GM12892 (cell line): Measurements from ENCODE around the gene PANK4.

Experiments used
- DNase-seq: peaks from one replicate; pipeline ENCODE4 v3.0.0; 2011; ENCODE audit not compliant: insufficient read length
- FAIRE-seq: peaks from 2 replicates; lab custom pipeline; 2011; peaks lifted over from hg19 to GRCh38; lab: Jason Lieb, UNC
- POLR2A ChIP-seq: IDR thresholded peaks from 2 replicates; pipeline ENCODE4 v1.6.1; 2011; ENCODE audit warnings: low read depth, low read length, control low read depth
- POLR2AphosphoS5 ChIP-seq: IDR thresholded peaks from 2 replicates; pipeline ENCODE4 v1.6.1; 2011; ENCODE audit warnings: low read depth, low read length, control low read depth
- TAF1 ChIP-seq: IDR thresholded peaks from 2 replicates; pipeline ENCODE4 v1.6.1; 2011; ENCODE audit warnings: low read depth, mild to moderate bottlenecking, control low read depth, low read length, borderline replicate concordance

PANK4 gene

GRCh38 chr1:2479186-2479585, 47.2 kb downstream of the PANK4 start:
- FAIRE-seq (no peak), DNase-seq (no peak)
- TF ChIP-seq POLR2AphosphoS5: no peak
- no peak for TF ChIP-seq TAF1
- TF ChIP-seq POLR2A: no peak

DNA sequence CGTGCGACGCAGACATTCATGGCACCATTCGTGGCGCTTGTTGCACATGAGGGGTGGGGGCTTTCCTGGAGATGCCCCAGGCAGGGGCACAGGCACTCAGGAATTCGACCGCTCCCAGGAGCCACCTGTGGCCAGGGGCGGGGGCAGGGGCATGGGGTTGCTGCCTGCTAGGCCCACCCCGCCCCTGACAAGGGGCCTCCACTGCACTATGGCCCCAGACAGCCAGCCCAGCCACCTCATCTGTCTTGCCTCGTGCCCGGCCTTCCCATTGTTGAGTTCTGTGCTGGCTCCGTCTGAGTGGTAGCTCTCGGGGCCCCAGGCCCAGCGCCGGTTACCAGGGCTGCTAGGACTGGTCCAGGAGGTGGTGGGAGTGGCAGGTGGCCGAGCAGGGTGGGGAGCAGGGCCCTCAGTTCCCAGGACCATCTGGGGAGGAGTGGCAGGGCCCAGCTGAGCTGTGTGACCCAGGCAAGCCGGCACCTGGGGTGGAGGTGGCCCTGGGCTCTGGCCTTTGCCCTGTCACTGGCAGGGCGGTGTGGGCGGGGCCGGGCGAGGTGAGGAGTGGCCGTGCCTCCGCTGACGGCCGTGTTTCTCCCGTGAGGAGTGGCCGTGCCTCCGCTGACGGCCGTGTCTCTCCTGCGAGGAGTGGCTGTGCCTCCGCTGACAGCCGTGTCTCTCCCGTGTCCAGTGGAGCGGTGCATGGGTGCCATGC, 48.5 kb downstream of the PANK4 start:
- no peak for FAIRE-seq
- no peak for TF ChIP-seq POLR2AphosphoS5
- no peak for TF ChIP-seq POLR2A
- TF ChIP-seq TAF1: no peak
- DNase-seq: no peak

- FAIRE-seq (no peak), DNase-seq (no peak)
- TF ChIP-seq POLR2A: no peak
- TF ChIP-seq POLR2AphosphoS5: no peak
- no peak for TF ChIP-seq TAF1
Observed at GRCh38 chr1:2477309-2477708, 49.1 kb downstream of the PANK4 start.

DNA sequence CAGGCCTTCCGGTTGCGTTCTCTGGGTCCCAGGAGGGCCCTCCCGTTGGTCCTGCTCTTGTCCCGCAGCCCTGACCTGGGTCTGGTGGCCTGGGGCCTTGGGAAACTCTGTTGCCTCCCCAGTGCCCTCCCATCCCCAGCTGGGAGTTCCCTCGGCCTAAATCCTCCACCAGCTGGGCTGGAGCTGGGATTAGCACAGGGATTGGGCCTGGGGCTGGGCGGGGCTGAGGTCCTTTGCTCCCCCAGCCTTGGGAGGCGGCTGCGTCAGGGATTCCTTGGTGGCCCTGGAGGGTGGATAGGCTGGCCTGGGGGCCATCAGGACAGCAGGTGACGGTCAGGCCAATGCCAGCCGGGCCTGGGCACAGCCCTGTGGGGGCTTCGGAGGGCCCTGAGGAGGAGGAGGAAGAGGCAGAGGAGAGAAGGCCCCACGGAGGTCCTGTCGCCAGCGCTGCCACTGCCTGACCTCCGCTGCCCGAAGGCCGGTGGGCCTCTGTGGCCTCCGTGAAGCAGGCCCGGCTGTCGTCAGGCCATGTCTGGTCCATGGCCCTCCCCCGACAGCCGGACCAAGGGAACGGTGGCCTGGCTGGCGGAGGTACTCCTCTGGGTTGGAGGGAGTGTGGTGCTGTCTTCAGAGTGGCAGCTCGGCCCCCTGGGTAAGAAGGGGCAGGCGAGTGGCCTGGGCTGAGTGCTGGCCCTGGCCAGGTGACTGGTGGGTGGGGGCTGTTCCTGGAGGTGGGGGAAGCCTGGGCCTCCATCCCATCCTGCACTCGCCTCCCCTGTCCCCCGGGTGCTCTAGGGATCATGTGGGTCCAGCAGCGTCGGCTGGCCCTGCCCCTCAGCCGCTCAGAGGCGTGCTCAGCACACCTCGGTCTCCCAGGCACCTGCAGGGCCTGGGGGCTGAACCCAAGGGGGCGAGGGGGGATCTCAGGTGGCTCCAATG, 50.1 kb downstream of the PANK4 start, which contains the start of gene PLCH2:
PLCH2 (plus strand) TSS at position 229 of the 939 bp plus-strand sequence; CDS start at position 529, 300 bp downstream.
- no peak for DNase-seq
- FAIRE-seq: no peak
- TF ChIP-seq TAF1 (no peak), POLR2AphosphoS5 (no peak), POLR2A (no peak)

- FAIRE-seq: no peak
- TF ChIP-seq POLR2A (no peak), TAF1 (no peak), POLR2AphosphoS5 (no peak)
- DNase-seq: no peak
Observed at GRCh38 chr1:2475571-2475970, 50.8 kb downstream of the PANK4 start.

- no peak for FAIRE-seq
- TF ChIP-seq POLR2AphosphoS5 (no peak), TAF1 (no peak), POLR2A (no peak)
- DNase-seq: no peak
Observed at GRCh38 chr1:2474933-2475371, 51.4 kb downstream of the PANK4 start.

DNA sequence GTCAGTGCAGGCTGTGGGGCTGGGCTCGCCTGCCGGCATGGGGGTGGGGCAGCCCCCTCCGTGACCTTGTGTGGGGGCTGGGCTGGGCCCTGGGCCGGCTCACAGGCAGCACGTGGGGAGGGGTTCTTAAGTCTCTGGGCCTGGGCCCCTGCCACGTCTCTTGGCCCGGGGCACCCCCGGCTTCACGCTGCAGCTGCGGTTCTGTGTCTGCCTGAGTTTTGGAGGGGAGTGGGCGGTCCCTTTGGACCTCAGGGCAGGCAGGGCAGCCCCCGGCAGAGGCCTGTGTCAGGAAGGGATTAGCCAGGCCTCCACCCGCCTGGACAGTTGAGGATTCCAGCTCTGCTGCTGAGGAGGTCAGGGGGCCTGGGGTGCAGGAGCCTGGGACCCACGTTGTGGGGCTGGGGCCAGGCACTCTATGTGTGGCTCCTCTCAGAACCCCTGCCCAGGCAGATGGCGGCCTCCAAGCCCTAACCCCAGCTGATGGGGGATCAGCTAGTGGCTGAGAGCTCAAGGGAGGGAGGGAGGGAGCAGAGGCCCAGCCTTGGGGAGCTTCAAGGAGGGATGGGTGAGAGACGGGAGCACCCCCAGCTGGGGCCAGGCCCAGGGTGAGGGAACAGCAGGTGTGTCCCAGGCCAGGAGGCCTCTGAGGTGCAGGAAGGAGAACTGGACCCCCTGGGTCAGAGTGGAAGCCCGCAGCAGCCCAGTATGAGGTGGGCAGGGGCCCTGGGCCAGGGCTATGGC, 52.1 kb downstream of the PANK4 start:
- no peak for TF ChIP-seq TAF1
- FAIRE-seq (no peak), DNase-seq (no peak)

- FAIRE-seq (no peak), DNase-seq (no peak)
- no peak for TF ChIP-seq POLR2A
- TF ChIP-seq TAF1: no peak
- TF ChIP-seq POLR2AphosphoS5: no peak
Observed at GRCh38 chr1:2473198-2473597, 53.2 kb downstream of the PANK4 start.

DNA sequence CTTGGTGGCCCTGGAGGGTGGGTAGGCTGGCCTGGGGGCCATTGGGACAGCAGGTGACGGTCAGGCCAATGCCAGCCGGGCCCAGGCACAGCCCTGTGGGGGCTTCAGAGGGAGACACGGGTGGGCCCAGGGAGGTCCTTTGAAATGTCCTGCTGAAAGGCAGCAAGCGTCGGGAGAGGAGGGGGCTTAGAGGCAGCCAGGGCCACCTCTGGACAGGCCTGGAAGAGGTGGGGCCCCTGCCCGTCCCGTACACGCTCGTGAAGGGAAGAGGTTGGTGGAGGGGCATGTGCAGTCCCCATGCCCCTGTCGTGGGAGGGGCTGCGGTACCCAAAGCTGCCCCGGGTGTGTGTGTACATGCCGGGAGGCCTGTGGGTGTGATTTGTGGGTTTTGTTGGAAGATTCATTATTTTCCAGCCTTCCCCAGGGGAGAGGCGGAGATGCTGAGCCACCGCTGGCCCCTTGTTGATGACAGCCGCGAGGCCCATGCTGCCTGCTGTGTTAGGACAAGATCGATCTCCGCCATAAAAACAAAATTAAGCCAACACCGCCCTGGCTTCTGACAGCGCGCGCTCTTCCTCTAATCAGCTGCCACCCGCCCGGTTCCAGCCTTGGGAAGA, 53.7 kb downstream of the PANK4 start:
- DNase-seq (no peak), FAIRE-seq (no peak)
- no peak for TF ChIP-seq TAF1
- no peak for TF ChIP-seq POLR2A
- no peak for TF ChIP-seq POLR2AphosphoS5

DNA sequence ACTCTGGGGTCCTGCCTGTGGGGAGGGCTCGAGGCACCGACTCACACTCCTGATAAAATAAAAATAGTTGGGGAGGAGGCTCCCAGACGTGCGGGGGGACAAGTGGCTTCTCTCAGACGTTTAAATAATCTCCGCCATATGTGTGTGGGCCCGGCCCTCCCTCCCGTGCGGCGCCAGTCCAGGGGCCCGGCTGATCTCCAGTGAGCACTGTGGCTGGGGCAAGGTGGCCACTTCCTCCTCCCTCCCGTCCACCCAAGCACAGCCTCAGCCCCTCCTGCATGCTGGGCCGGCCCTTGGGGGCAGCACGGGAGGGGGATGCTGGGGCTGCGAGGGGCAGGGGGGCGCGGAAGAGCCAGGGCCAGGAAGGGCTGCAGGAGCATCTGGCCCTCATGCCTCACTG, 54.3 kb downstream of the PANK4 start:
- TF ChIP-seq TAF1 (no peak), POLR2A (no peak)
- FAIRE-seq (no peak), DNase-seq (no peak)

DNA sequence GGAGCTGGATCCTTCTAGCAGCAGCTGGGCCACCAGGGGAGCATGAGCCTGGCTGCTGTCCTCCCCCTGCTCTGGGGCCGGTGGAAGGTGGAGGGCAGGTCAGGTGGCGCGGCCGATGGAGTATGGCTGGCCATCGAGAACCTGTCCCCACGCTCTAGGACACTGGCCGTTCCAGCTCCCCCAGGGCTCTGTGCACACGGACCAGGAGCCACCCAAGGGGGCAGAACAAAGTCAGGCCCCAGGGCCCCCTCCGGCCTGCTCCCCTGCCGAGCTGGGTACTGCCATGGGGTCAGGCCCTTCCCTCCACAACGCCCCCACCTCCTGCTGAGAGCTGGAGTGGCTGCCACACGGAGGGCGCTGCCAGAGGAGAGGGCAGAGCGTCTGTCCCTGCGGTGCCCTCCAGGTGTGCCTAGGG, 54.8 kb downstream of the PANK4 start:
- no peak for DNase-seq
- FAIRE-seq: no peak
- TF ChIP-seq POLR2A: no peak
- no peak for TF ChIP-seq POLR2AphosphoS5
- no peak for TF ChIP-seq TAF1
